OCI-M2 (cell line): ENCODE measurements around the gene OTULINL.

ENCODE experiments used
- DNase-seq: peaks from one replicate; lab custom pipeline; 2025; ENCODE audit not compliant: unreplicated experiment; lab: John Stamatoyannopoulos, UW

The OTULINL gene

DNA sequence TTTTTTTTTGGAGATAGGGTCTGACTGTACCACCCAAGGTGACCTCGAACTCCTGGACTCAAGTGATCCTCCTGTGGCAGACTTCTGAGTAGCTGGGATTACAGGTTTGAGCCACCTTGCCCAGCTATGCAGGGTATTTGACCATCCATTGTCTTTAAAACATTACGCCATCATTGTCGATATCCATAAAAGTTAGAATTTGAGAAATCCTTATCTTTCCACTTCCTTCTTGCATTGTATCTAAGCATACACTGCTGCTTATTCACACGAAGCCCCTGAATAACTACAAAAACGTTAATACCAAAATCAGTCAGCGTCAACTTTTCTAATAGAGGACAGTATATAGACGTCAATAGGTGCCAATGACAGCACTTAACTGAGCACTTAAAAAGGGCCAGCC is 5.4 kb upstream of the OTULINL start:
- DNase-seq: no peak

DNA sequence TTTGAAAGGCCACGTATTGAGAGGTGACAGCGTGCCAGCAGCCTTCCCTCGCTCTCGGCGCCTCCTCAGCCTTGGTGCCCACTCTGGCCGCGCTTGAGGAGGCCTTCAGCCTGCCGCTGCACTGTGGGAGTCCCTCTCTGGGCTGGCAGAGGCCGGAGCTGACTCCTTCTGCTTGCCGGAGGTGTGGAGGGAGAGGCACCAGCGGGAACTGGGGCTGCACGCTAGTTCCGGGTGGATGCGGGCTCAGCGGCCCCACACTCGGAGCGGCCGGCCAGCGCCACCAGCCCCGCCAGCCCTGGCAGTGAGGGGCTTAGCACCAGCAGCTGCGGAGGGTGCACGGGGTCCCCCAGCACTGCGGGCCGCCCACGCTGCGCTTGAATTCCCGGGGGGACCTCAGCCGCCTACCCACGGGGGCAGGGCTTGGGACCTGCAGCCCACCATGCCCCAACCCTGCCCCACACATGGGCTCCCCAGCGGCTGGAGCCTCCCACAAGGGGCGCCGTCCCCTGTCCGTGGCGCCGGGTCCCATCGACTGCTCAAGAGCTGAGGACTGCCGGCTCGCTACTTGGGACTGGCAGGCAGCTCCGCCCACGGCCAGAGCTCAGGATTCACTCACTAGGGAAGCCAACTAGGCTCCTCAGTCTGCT is 4.4 kb upstream of the OTULINL start:
- DNase-seq: no peak

DNA sequence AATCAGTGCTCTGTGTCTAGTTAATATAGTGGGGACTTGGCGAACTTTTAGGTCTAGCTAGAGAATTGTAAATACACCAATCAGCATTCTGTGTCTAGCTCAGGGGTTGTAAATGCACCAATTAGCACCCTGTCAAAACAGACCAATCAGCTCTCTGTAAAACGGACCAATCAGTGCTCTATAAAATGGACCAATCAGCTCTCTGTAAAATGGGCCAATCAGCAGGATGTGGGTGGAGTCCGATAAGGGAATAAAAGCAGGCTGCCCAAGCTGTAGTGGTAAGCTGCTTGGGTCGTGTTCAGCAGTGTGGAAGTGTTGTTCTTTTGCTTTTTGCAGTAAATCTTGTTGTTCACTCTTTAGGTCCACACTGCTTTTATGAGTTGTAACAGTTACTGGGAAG is 3.6 kb upstream of the OTULINL start:
- no peak for DNase-seq

DNA sequence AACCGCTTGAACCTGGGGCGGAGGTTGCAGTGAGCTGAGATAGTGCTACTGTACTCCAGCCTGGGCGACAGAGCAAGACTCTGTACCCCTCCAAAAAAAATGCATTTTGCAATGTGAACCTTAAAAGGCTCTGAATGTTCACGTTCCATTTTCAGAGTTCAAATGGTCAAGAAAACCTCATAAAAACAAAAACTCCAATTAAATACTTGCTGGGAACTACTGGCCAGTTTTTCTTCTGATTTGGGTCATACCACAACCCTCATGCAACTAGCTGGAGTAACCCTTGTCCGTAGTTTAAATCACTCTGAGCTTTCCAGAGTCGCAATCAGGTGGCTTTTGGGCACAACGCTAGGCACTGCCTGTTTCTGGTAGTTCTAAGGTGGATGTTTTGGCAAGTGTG is 2.3 kb upstream of the OTULINL start:
- no peak for DNase-seq

DNA sequence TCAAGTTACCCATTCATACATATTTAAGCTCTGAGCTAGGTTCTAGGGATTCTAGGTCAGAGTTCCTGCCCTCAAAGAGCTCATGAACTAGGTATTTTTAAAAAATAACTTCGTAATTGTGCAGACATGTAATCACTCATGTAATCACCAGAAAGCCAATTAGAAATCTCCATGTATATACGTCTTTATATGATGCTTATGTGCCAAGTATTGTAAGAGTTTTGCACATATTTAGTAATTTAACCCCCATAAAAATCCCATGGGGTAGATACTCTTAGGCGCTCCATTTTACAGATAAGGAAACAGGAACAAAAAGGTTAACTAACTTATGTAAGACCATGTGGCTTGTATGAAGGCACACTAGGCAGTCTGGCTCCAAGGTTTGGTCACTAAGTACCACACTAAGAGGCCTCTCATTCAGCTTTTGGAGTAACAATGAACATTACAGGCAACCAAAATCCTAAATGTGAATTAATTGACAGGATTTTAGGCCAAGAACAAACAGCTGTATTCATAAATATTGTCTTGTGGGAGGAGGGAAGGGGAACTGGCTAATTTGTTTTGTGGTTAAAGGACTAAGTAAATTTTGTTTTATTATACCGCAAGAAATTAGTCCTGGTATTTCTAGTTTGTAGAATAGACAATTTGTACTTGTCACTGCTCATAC is 1.7 kb upstream of the OTULINL start:
- no peak for DNase-seq

DNA sequence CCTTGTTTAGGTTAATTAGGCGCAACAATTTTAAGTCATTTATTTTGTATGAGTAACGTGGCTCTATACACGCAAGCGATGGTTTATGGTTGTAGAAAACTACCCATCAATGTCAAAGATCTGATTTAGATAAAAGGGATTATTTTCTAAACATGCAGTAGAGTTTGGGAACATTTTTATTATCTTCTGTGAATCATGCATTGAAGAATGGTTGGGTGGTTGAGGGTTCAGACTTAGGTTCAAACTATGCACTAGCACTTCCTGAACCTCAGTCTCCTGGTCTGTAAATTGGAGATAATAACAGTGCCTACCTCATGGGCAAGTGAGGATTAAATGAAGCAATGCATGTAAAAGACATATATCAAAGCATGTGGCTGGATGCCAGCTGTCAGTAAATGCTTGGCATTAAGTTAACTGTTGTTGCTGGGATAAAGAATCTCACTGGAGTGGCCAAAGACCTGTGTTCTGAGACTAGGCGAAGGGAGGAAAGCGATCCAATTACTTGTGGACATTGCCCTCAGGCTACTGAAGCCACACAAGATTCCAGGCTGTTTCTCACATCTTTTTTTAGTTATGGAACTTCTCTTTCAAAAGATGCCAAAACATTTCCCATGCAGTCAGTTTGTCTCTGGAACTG is 1.1 kb upstream of the OTULINL start:
- DNase-seq: no peak

DNA sequence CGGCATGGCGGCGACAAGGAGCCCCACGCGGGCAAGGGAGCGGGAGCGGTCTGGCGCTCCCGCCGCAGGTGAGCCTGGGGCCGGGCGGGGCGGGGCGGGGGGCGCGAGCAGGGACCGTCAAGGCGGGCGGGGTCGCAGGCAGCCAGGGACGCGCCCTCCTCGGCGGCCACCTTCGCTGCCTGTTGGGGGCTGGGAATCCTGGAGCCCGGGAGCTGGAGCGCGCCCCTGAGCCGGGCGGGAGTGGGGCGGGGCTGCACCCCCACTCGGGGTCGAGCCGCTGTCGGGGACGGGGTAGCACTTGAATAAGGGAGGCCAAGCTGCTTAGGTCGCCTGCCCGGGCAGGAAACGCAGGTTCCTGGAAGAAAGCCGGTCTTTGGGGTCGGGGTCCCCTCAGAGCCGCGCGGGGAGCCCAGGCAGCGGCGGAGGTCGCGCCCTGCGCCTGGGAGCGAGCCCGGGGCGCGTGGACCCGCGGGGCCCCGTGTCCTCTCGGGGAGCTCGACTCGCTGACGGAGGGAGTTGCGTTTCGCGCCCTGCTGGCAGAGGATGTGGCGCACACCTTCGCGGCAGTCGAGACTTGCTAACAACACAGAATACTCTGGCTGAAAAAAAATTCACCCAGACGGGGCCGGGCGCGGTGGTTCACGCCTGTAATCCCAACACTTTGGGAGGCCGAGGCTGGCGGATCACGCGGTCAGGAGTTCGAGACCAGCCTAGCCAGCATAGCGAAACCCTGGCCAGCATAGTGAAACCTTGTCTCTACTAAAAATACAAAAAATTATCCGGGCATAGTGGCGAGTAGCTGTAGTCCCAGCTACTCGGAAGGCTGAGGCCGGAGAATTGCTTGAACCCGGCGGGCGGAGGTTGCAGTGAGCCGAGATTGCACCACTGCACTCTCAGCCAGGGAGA is 552 bp downstream of the OTULINL start:
- no peak for DNase-seq

DNA sequence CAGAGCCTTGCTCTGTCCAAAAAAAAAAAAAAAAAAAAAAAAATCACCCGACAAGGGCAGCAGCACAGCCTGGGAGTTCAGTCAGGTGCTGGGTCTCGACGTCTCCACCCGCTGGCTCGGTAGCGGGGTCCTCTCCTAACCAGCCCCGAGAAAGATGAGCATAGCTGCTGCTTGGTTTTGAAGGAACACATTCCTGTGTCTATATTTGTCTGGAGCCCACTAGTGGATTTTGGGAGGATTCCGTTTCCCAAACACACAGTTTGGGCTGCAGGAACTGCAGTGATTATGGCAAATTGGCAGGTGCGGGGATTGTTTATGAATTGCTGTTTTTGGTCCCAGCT is 1.2 kb downstream of the OTULINL start:
- DNase-seq: no peak

DNA sequence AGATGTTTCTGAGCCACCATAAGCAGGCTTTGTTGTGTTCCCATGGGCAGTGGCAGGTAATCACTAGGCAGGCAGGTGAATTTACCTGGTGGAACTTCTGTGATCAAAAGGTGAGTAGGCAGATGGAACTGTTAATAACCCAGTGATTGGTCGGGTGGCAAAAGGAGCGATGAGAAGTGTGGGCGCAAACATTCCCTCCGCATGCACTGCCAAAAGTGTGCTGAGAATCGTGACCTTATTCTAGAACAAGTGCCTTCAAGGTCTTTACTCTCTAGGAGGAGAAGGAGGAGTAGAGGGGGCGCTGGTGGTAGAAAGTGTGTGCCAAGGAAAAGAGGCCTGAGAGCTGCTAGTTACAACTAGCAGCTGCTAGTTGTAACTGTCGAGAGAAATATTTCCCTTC is 3.3 kb downstream of the OTULINL start:
- no peak for DNase-seq

DNA sequence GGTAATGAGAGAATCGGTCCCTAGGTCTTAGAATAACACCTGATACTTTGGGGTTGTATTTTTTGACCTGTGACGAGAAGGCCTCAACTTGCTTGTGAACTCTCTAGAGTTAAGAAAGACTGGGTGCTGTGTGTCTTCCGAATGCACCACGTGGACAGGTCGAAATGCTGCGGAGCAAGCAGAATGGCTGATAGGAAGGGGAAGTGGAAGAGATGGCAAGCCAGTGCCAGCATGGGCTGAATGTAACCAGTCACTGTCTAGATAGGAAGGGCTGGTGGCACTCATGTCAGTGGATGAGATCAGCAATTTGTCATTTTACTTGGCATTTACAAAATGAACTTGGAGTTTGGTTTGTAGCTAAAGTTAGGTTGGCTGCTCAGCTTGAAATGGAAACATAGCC is 5.6 kb downstream of the OTULINL start:
- DNase-seq: no peak

DNA sequence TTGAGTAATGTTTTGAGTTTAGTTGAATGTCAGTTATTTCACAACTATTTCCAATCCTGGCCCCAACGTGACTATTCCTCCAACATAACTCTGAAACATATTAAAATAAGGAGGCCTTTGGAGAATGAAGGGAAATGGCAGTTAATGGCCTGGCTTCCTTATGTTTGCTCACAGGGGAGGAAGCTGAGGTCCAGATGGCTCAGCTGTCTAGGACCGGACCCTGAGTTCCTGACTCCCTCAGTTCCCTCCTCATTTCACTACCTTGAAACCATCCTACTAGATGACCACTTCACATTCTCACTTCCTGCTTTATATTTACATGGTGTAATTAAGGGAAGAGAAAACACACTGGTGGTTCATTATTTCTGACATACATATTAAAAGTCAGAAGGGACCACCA is 6.6 kb downstream of the OTULINL start:
- no peak for DNase-seq

DNA sequence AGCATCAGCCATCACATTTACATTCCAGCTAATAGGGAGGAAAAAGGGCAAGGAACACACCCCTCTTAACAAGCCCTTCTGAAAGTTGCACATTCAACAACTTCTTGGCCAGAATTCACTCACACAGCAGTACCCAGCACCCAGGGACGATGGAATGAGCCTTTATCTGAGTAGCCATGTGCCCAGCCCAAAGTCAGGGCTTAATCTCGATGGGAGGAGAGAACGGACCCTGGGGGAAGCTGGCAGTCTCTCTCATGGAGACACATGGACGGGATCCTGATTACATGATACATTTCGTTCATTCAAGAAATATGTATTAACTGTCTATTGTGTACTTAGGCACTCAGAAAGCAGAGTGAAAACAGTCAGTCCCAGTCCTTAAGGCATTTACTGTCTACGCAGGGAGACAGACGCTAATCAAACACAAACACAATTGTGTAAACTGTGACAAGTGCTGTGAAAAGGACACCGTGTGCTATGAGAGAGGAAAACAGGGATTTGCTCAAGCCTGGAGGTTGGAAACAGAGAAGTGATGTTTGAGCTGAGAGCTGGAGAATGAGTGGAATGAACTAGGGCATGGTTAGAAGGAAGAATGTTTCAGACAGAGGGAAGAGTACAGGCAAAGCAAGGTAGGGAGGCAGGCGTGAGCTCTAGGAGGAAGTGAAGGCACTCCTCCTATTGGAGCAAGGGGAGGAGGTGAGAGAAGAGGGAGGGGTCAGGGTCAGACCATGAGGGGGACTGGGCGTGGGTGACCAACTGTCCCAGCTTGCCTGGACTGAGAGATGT is 7.4 kb downstream of the OTULINL start:
- no peak for DNase-seq

DNA sequence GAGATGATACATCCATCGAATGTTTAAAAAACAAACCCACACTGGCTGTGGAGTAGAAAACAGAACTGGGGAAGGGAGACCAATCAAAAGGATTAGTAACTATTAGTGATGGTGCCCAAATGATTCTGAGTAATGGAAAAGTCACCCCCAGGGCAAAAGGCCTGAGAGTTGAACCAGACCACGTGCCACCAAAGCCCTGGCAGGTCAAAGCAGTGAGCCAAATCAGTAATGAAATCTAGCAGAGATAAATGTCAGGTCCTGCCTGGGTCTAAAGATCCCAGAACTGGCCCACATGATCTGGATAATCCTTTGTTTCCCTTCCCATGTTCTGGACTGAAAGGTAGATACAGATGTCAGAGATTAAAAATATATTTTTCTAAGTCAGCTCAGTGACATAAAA is 9.4 kb downstream of the OTULINL start:
- no peak for DNase-seq

DNA sequence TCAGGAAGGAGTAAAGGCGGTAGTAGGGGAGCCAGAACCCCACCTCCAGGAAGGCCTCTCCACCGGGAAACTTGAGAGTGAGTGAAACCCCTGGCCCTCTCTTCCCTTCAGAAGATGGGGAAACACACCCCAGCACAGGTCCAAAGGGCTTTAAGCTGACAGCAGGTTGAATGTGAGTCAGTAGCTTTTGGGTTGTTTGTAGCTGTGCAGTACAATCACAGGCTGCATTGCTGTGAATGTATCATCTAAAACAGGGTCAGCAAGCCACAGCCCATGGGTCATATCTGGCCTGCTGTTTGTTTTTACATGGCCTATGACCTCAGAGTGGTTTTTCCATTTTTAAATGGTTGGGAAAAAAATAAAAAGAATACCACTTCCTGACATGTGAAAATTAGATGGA is 10.0 kb downstream of the OTULINL start:
- DNase-seq: no peak

DNA sequence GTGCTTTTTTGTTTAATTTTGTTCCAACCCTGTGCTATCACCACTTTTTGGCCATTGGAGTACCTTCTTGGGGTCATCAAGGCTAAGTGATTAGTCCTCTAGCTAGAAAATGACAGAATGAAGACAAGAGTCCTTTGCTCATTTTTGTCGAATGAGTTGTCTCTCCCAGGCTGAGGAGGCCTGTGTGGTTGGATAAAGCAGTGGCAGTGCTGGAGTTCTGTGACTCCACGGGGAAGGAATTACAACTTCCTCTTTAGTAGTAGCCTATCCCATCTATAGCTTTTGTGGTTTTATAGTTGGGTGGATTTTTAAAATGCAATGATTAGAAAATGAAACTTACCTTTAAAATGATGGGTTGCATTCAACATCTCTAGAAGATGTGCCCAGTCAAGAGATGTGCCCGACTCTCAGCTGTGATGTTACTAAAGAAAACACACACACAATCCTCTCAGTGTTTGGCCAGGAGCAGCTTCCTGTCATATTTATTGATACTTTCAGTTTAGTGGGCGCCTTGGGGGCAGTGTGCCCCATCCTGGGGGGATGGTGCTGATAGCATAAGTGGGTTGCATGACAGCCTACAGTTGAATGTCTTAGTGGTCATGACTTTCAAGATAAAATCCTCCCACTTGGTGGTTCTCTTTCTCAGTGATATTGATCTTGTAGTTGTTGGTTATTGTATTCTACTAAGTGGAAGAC is 11.9 kb downstream of the OTULINL start:
- DNase-seq: no peak

DNA sequence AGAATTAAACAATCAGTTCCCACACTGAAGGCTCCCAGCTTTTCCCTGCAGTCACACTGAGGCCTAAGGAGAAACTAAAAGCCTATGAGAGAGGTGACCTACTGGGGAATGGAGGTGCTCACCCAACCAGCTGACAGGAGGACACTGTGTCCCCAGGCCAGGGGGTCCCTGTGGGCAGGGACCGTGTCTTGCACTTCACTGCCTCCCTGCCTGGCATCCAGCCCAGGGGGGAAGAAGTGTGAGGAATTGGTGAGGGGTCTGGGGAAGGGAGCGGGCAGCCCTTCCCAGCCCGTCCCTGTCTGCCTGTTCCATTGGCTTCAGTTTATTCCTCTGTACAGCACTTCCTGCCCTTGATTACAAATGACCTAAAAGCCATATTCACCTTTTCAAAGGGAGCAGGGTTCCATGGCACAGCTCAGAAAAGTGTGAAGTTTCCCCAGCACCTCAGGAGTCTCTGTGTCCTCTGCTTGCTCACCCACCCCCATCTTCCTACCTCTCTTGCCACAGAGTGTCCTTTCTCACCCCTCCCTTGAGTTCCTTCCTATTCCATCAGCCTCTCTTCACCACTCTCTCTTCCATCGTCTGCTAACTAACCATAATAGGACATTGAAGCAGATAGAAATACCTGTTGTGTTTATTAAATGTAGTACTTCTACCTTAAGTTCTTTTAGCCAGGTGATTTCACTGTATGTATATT is 12.9 kb downstream of the OTULINL start:
- no peak for DNase-seq

DNA sequence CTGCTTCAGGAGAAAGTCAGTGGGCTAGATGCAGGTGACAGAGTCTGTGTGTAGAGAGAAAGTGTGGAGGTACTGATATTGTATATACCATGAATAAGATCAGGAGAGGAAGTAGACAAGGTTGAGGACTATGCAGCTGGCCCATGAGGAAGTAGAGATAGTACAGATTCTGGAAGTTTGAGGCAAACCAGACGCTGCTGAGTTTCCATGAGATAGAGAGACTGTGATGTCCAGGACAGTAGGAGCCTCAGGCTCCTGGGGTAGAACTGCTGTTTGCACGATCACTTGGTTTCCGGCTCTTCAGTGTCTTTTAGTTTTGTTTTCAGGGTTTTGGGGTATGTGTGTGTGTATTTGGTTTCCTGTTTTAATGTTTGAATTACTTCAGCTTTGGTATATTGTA is 13.6 kb downstream of the OTULINL start:
- DNase-seq: no peak

DNA sequence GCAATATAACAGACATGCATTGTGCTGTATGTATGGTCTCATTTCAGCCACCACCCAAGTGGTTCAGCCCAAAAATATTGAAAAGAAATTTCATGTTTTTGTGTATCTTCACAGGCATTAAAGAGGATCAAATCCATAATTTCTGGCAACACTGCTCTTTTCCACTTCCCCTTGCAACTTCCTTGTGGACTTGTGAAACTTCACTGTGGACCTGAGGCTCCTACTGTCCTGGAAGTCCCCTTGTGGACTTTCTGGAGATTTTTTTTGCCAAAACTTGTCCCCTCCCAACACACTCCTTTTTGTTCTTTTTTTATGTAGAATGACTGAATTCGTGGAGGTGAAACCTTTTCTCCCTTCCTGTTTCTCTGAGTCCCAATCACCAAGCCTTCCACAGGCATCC is 14.3 kb downstream of the OTULINL start:
- DNase-seq: no peak

DNA sequence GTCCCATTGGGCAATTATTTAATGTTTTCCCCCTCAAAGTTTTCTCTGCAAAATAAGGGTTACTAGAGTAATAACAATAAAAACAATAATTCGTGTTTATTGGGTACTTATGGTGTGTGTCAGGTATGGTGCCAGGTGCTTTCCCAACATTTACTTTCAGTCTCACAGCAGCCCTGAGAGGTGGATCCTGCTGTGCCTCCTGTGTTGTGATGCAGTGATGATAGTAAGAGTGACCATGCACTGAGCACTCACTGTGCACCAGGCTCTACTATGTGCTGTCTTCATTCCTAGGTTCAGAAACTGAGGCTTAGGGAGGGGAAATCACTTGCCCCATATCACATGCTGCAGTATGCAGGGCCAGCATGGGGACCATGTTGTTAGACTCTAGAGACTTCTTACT is 15.5 kb downstream of the OTULINL start:
- no peak for DNase-seq

DNA sequence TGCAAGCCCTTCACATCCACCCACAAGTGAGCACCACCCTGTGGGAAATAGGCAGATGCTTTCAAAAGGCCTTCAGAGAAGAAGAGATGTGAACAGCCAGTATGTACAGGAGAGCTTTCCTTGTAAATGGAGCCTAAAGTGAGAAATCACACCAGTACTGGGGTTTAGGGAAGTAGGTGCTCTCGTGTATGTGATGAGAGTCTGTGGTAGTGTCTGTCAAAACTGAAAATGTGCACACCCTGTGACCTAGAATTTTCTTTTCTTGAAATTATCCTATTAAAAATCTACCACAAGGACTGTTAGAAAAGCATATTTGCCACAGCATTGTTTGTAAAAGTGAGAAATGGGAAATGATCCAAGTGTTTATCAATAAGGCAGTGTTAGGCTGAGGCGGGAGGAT is 16.6 kb downstream of the OTULINL start:
- no peak for DNase-seq
